Suprapubic skin (tissue), 3 donors: ENCODE data around the gene ABHD18.
"Not testable (repeated sequence)": the region's sequence is repeated elsewhere in the genome, so short reads cannot be mapped to it uniquely, and the experiment has no call there.

Source experiments
- CTCF ChIP-seq, 2 donors: fragments of 200-600 bp in 1 of 2; fragments of 450-650 bp in 1 of 2; sonication (generic) in 1 of 2; IDR thresholded peaks; one replicate each; pipeline ENCODE4 v1.5.1; 2016 to 2019; ENCODE audit warnings: antibody characterized with exemption in 2 of 2, mild to moderate bottlenecking in 1 of 2, moderate library complexity in 1 of 2
- POLR2A ChIP-seq, 2 donors: fragments of 450-650 bp; IDR thresholded peaks; one replicate each; pipeline ENCODE4 v1.6.1; 2017; ENCODE audit warnings: antibody characterized with exemption in 2 of 2, mild to moderate bottlenecking in 2 of 2, moderate library complexity in 2 of 2

- TF ChIP-seq CTCF, POLR2A (IDR thresholded peaks at IDR 0.05): not testable (repeated sequence)
These were observed 82.3 kb downstream of the ABHD18 start for GRCh38 chr4:128047514-128047913.
